ENCODE results near the gene CALML5.
A peak's percentile ranks its signal among the peaks of the same experiment; 100 is the strongest.

The CALML5 gene

DNA sequence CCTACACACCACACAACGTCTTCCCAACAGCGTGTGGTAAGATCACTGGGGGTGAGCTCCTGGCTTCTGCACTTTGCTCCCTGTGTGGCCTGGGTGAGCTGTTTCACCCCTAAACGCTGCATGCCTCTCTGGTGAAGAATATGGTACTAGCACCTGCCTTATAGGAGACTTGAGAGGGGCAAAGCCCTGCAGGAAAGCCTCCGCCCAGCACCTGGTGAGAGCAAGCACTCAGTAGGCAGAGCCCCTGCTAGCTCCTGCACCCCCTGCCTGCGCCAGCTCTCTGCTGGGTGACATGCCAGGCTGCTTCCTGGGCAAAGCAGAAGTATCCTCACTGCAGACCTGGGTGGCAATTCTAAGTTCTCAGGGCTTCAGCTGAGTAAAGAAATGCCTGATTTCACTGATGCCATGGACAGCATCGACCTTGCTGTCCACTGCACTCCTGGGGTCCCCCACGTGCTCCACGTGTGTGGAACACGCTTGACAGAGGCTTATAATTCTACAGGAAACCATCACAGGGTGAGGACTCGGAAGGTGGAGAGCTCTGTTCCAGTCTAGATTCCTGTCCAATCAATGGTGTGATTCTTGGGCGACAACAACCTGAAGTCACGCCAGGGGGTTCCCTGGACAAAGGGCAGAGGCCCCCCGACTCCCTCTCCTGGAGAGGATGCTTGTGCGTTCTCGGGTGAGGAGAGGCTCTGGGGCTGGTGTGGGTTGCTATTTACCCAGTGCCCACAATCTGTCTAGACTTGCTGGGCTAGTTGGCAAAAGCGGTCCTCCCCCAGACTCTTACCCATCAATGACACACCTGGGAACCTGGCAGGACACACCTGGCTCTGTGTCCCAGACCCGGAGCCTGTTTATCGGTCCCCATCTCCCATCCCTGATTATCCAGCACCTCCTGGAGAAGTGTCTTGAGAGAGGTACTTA is 5.0 kb upstream of the CALML5 start:
- no peak overlapping the region for H3K4me3 ChIP-seq
- TF ChIP-seq, protein P1, sequence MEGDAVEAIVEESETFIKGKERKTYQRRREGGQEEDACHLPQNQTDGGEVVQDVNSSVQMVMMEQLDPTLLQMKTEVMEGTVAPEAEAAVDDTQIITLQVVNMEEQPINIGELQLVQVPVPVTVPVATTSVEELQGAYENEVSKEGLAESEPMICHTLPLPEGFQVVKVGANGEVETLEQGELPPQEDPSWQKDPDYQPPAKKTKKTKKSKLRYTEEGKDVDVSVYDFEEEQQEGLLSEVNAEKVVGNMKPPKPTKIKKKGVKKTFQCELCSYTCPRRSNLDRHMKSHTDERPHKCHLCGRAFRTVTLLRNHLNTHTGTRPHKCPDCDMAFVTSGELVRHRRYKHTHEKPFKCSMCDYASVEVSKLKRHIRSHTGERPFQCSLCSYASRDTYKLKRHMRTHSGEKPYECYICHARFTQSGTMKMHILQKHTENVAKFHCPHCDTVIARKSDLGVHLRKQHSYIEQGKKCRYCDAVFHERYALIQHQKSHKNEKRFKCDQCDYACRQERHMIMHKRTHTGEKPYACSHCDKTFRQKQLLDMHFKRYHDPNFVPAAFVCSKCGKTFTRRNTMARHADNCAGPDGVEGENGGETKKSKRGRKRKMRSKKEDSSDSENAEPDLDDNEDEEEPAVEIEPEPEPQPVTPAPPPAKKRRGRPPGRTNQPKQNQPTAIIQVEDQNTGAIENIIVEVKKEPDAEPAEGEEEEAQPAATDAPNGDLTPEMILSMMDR (IDR thresholded peaks at IDR 0.05) = no peak
- H3K27ac ChIP-seq = no peak overlapping the region
- DNase-seq (ENCODE audit: low spot score) = no peak

DNA sequence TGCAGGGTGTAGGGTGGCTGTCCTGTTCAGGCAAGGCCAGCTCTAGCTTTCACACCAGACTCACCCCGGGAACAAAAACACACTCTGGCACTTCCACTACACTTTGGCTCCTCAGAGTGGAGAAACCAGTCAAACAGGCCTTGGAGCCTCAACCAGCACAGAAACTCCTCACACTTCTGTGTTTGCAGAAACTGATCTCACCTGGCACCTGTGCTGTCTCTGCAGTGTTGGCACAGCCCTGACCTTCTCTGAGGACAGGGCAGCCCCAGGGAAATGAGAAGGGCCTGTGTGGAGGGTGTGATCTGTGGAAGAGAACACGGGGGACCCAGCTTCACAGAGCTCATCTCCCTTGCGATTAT is 4.1 kb upstream of the CALML5 start:
- H3K4me3 ChIP-seq = no peak overlapping the region
- no peak for DNase-seq (ENCODE audit: low spot score)
- H3K27ac ChIP-seq = no peak overlapping the region
- TF ChIP-seq, protein P1 (IDR thresholded peaks at IDR 0.05) = no peak

DNA sequence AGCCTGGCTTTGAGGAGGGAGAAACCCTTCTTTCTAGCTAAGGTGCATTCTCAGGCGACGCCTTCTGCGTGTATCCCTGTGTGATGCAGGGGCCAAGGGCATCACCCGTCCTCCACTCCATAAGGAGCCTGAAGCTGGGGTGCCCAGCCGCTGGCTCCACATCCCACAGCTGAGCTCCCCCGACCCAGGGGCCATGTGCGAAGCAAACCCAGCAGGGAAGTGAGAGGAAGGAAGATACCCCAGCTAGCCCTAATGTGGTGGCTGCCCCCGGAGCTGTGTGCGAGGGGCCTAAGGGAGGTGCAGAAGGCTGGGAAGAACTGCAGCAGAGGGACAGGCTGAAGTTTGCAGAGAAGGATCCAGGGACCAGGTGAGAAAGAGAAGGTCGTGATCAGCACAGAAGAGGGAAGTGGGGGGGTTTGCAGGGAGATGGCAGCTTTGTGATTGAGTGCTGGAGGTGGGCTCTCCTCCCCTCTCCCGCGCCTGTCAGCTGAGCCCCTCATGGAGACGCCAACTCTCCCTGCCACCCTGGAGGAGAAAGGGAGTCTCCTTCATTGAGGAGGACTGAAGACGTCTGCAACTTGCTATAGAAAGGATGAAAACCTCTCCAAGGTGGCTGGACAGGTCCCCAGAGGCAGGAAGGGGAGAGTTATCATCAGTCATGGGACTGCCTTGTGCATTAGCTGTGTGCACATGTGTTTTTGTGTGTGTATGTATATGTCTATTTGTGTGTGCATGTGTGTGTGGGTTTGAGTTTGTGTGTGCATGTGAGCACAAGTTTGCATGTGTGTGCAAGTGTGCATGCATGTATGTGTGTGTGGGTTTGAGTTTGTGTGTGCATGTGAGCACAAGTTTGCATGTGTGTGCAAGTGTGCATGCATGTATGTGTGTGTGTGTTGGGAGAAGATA is 3.5 kb upstream of the CALML5 start:
- H3K4me3 ChIP-seq = no peak overlapping the region
- no peak overlapping the region for H3K27ac ChIP-seq
- TF ChIP-seq, protein P1 (IDR thresholded peaks at IDR 0.05) = no peak
- DNase-seq (ENCODE audit: low spot score) = no peak

DNA sequence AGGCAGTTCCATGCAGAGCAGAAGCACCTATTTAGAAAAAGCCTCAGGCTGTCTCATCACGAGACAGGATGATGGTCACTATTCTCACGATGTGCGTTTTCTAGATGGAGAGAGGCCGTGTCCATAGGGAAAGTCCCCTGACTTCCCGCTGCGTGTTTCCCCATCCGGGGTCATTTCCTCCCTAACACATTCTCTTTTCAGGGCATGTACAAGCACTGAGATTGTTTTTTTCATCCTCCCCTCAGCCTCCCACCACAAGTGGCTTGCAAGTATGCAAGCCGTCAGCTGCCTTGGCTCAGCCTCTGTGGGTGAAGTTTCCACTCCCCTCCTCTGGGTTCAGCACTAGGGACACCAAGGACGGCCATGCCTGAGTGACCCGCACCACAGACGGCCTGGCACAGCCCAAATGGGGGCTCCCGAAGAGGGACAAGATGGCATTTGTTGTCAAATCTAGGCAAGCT is 2.7 kb upstream of the CALML5 start:
- DNase-seq (ENCODE audit: low spot score) = no peak
- Histone ChIP-seq H3K4me3 (no peak overlapping the region), H3K27ac (no peak overlapping the region)
- TF ChIP-seq, protein P1 (IDR thresholded peaks at IDR 0.05) = no peak

DNA sequence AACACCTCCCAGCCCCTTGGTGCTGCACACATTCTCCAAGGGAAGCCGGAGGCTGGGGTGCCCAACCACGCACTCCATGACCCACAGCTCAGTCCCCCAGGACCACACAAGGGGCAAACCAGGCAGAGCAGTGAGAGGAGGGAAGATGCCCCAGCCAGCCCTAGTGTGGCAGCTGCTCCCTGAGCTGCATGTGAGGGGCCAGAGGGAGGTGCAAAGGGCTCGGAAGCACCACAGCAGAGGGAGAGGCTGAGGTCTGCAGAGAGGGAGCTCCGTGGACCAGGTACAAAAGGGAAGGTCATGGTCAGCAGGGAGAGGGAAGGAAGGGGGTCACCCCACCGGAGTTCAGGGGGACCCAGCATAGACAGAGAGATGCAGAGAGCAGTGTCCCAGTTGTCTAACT is 1.5 kb upstream of the CALML5 start:
- H3K4me3 ChIP-seq = no peak overlapping the region
- DNase-seq (ENCODE audit: low spot score) = no peak
- no peak overlapping the region for H3K27ac ChIP-seq
- TF ChIP-seq, protein P1 (IDR thresholded peaks at IDR 0.05) = no peak

DNA sequence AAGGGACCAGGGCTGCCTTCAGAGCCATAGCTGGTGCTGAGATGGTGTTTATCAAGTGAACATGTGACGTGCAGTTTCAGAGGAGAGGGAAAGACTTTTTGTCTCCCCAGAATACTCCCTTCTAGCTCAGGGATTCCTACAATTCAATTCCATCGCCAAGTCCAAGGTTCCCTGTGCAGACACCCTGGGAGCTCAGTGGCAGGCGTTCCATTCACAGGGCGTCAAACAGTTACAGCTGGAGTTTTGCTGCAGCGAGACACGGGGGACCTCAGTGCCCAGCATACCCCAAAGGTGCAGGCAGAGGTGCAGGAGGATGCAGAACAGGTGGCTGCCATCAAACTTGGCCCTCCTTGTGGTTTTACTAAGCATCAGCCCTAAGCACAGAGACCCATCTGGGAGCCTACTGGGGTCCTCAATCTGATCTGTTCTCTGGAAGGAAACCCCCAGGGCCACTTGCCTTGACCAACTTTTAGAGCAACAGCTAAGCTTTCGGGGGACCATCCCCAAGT is 846 bp upstream of the CALML5 start:
- TF ChIP-seq, protein P1 (IDR thresholded peaks at IDR 0.05) = no peak
- Histone ChIP-seq H3K4me3 (no peak overlapping the region), H3K27ac (no peak overlapping the region)
- peak; percentile 55 for DNase-seq (ENCODE audit: low spot score)

All from coronary artery (tissue), 2 donors.